DOHH2 (cell line): ENCODE results near the gene SMOC2.

Experiments
- H3F3A ChIP-seq: fragments of 200-600 bp; sonication (generic), shearing (Covaris generic); 2 replicates; pipeline ENCODE4 v1.6.0; 2016; ENCODE audit warnings: antibody characterized with exemption, mild to moderate bottlenecking; ENCODE audit not compliant: control insufficient read depth, insufficient read depth
- H3K27ac ChIP-seq: fragments of 200-600 bp; sonication (generic); 2 replicates; pipeline ENCODE4 v1.5.1; 2014; ENCODE audit warnings: low read depth, mild to moderate bottlenecking, low read length, moderate library complexity
- H3K27me3 ChIP-seq: fragments of 200-600 bp; sonication (generic); 2 replicates; pipeline ENCODE4 v1.6.1; 2014; ENCODE audit warnings: mild to moderate bottlenecking, low read length, mixed read lengths; ENCODE audit not compliant: control insufficient read depth
- H3K36me3 ChIP-seq: fragments of 200-600 bp; sonication (generic); 2 replicates; pipeline ENCODE4 v1.6.1; 2014; ENCODE audit warnings: mild to moderate bottlenecking, low read length, moderate library complexity, mixed read lengths; ENCODE audit not compliant: control insufficient read depth
- H3K4me1 ChIP-seq: fragments of 200-600 bp; sonication (generic); 2 replicates; pipeline ENCODE4 v1.6.1; 2014; ENCODE audit warnings: mild to moderate bottlenecking, low read length, mixed read lengths; ENCODE audit not compliant: control insufficient read depth
- H3K4me2 ChIP-seq: fragments of 200-600 bp; sonication (generic); 2 replicates; pipeline ENCODE4 v1.6.0; 2014; ENCODE audit warnings: mild to moderate bottlenecking, low read length, moderate library complexity
- H3K4me3 ChIP-seq: fragments of 200-600 bp; sonication (generic); 2 replicates; pipeline ENCODE4 v1.5.1; 2014; ENCODE audit warnings: mild to moderate bottlenecking, low read length, mixed read lengths
- H3K79me2 ChIP-seq: fragments of 200-600 bp; sonication (generic); 2 replicates; pipeline ENCODE4 v1.6.1; 2014; ENCODE audit warnings: mild to moderate bottlenecking, low read length, mixed read lengths; ENCODE audit not compliant: control insufficient read depth
- H3K9me2 ChIP-seq: fragments of 200-600 bp; sonication (generic); replicated peaks from 2 replicates; pipeline ENCODE4 v1.6.1; 2014; ENCODE audit warnings: mild to moderate bottlenecking, low read length, mixed read lengths; ENCODE audit not compliant: control insufficient read depth
- H3K9me3 ChIP-seq: fragments of 200-600 bp; sonication (generic); 2 replicates; pipeline ENCODE4 v1.6.1; 2014; ENCODE audit warnings: antibody characterized with exemption, low read length, mixed read lengths; ENCODE audit not compliant: control insufficient read depth, insufficient read depth
- H4K20me1 ChIP-seq: fragments of 200-600 bp; sonication (generic); 2 replicates; pipeline ENCODE4 v1.6.0; 2014; ENCODE audit warnings: low read depth, mild to moderate bottlenecking, antibody characterized with exemption, low read length, moderate library complexity; ENCODE audit not compliant: control insufficient read depth, insufficient read depth
- EZH2phosphoT487 ChIP-seq: fragments of 200-600 bp; sonication (generic); IDR thresholded peaks from 2 replicates; pipeline ENCODE4 v1.6.1; 2017; ENCODE audit warnings: borderline replicate concordance, mild to moderate bottlenecking, antibody characterized with exemption, low read length, moderate library complexity, mixed read lengths
- TF ChIP-seq, protein P1 (sequence below): fragments of 200-600 bp; sonication (generic); IDR thresholded peaks from one replicate; pipeline ENCODE4 v1.5.1; 2014; ENCODE audit warnings: antibody characterized with exemption, mild to moderate bottlenecking, low read depth, low read length; ENCODE audit not compliant: poor library complexity, severe bottlenecking

Gene SMOC2

DNA sequence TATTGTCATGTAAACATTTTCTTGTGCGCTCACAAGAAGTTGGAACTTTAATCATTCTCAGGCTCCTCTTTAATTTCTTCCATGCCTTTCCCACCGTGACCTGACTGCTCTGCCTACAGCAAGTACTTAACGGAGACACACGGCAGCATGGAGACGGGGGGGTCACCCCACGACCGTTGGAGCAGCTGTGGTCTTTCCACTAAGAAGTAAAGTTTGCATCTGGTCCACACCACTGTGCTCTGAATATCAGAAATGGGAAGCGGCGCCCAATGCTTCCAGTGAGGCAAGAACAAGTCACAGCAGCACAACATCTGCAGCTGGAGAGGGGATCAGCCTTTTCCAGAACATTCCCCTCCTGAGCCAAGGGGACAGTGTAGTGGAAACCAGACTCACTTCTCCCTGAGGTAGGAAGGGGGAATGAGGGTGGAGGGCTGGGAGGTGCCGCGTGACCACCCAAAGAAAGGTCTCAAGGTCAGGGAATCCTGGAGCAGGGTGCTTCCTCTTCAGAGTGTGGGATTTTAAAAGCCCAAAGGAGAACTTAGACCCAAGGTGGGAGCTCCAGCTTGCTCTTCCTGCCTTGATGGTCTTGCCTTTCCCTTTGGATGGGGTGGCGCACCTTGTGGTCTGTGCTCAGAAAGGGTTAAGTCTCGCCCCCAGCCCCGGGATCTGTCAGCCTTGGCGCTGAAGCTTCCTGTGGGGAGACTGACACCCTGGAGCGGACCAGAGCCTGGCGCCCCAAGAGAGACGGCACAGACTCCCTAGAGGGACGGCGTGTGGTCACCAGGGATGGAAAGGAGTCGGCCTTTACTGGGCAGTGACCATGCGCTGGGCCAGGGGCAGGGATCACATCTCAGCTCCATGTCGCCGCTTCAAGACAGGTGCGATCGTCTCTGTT, 25.6 kb upstream of the SMOC2 start:
- no peak for TF ChIP-seq EZH2phosphoT487
- TF ChIP-seq, protein P1, sequence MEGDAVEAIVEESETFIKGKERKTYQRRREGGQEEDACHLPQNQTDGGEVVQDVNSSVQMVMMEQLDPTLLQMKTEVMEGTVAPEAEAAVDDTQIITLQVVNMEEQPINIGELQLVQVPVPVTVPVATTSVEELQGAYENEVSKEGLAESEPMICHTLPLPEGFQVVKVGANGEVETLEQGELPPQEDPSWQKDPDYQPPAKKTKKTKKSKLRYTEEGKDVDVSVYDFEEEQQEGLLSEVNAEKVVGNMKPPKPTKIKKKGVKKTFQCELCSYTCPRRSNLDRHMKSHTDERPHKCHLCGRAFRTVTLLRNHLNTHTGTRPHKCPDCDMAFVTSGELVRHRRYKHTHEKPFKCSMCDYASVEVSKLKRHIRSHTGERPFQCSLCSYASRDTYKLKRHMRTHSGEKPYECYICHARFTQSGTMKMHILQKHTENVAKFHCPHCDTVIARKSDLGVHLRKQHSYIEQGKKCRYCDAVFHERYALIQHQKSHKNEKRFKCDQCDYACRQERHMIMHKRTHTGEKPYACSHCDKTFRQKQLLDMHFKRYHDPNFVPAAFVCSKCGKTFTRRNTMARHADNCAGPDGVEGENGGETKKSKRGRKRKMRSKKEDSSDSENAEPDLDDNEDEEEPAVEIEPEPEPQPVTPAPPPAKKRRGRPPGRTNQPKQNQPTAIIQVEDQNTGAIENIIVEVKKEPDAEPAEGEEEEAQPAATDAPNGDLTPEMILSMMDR, result no peak
- Histone ChIP-seq H3K4me1 (no peaks in the 10 kb centered on the region), H3K27ac (no peak overlapping the region), H3K9me3 (peaks cover 20% of the 10 kb centered on the region; the same call in 1 of the 2 replicates), H3F3A (no peaks in the 10 kb centered on the region), H3K9me2 (no peaks in the 10 kb centered on the region), H3K4me3 (no peak overlapping the region), H3K4me2 (no peak overlapping the region), H3K36me3 (no peaks in the 10 kb centered on the region), H3K27me3 (no peaks in the 10 kb centered on the region), H4K20me1 (no peaks in the 10 kb centered on the region), H3K79me2 (no peaks in the 10 kb centered on the region)

DNA sequence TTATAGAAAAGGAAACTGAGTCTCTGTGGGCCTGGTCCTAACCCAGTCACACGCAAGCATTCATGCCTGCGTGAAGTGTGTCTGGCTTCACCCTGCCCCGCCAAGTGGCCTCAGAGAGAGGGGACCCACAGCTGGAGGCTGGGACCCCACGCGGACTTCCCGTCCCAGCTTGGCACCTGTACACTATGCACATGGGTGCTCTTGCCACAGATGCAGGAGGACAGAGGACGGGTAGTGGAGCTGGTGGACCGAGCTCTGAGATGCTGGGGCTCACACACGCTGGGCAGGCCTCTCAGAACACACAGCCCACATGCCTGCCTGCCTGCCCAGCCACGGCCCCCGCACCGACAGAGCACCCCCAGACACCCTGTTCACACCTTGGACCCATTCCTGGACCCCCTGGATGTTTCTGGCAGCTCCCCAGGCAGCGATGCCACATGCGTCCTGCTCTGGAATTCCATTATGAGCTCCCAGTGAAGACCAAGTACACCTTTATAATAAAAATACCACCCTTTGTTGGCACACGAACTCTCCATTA, 24.9 kb upstream of the SMOC2 start:
- Histone ChIP-seq H3F3A (no peaks in the 10 kb centered on the region), H3K9me3 (peaks cover 20% of the 10 kb centered on the region; the same call in 1 of the 2 replicates), H3K27ac (no peak overlapping the region), H3K79me2 (no peaks in the 10 kb centered on the region), H3K4me3 (no peak overlapping the region), H3K4me2 (no peak overlapping the region), H3K4me1 (no peaks in the 10 kb centered on the region), H3K36me3 (no peaks in the 10 kb centered on the region), H3K9me2 (no peaks in the 10 kb centered on the region), H4K20me1 (no peaks in the 10 kb centered on the region), H3K27me3 (no peaks in the 10 kb centered on the region)
- TF ChIP-seq EZH2phosphoT487, result no peak
- TF ChIP-seq, protein P1, result no peak

DNA sequence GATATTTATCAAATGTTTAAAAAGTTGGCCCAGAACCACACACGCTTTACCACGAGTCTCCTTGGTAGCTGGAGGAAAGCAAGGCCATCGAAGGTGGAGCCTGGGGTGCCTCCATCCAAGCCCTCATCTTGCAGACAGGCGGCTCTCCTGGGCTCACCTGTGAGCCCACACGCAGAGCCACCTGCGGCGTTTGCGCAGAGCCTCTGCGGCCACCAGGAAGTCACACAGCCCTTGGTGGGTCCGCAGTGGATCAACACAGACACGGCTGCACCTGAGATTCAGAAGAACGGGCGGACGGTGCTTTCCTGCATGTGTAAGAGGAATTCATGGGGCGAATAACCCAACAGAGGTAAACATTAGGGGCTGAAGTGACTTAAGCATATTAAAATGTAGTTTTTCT, 24.5 kb upstream of the SMOC2 start:
- H3K9me2 ChIP-seq, result no peaks in the 10 kb centered on the region

More for the DNA sequence above, 24.5 kb upstream of the SMOC2 start:
- H3K4me1 ChIP-seq, result no peaks in the 10 kb centered on the region
- no peaks in the 10 kb centered on the region for H4K20me1 ChIP-seq
- H3K36me3 ChIP-seq, result no peaks in the 10 kb centered on the region
- H3K79me2 ChIP-seq, result no peaks in the 10 kb centered on the region
- H3K4me3 ChIP-seq, result no peak overlapping the region
- H3K27ac ChIP-seq, result no peak overlapping the region
- peaks cover 20% of the 10 kb centered on the region; the same call in 1 of the 2 replicates for H3K9me3 ChIP-seq
- H3K4me2 ChIP-seq, result no peak overlapping the region
- no peak for TF ChIP-seq EZH2phosphoT487
- TF ChIP-seq, protein P1, result no peak
- no peaks in the 10 kb centered on the region for H3K27me3 ChIP-seq
- H3F3A ChIP-seq, result no peaks in the 10 kb centered on the region
